Peyer's patch (tissue), 4 donors: ENCODE data around the gene RFPL4AL1.

Experiments
- POLR2A ChIP-seq, 2 donors: fragments of 450-650 bp; IDR thresholded peaks; one replicate each; pipeline ENCODE4 v1.5.1; 2017; ENCODE audit warnings: antibody characterized with exemption in 2 of 2, mild to moderate bottlenecking in 2 of 2, moderate library complexity in 2 of 2
- TF ChIP-seq, protein P1 (sequence below), 6 experiments: fragments of 450-650 bp in 4 of 6; fragments of 200-600 bp in 2 of 6; sonication (generic) in 1 of 6; IDR thresholded peaks; one replicate each; pipeline ENCODE4 v1.5.1; 2017 to 2019; ENCODE audit warnings: antibody characterized with exemption in 6 of 6, mild to moderate bottlenecking in 3 of 6, moderate library complexity in 1 of 6

DNA sequence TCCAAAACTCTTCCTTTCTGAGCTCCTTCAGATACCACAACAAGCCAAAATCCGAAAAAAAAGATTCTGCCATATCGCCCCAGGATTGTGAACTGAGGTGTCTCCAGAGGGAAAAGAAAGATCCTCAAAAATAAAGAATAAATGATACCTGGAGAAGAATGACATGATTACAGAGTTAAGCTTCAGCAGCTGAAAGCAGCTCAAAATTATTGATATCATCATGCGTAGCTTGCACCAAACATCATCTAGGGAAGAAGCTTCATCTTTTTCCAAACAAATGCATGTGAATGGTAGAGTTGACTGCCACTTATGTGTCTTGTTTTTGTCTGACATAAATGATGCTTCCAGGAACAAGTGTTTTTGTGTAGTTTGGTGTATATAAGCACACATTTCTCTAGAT is 30.6 kb upstream of the RFPL4AL1 start, which contains the start of gene NLRP9:
- TF ChIP-seq, protein P1, sequence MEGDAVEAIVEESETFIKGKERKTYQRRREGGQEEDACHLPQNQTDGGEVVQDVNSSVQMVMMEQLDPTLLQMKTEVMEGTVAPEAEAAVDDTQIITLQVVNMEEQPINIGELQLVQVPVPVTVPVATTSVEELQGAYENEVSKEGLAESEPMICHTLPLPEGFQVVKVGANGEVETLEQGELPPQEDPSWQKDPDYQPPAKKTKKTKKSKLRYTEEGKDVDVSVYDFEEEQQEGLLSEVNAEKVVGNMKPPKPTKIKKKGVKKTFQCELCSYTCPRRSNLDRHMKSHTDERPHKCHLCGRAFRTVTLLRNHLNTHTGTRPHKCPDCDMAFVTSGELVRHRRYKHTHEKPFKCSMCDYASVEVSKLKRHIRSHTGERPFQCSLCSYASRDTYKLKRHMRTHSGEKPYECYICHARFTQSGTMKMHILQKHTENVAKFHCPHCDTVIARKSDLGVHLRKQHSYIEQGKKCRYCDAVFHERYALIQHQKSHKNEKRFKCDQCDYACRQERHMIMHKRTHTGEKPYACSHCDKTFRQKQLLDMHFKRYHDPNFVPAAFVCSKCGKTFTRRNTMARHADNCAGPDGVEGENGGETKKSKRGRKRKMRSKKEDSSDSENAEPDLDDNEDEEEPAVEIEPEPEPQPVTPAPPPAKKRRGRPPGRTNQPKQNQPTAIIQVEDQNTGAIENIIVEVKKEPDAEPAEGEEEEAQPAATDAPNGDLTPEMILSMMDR (IDR thresholded peaks at IDR 0.05): no peak
- TF ChIP-seq POLR2A (IDR thresholded peaks at IDR 0.05): no peak
